ENCODE results near the gene MGAT5.

MGAT5 gene

GRCh38 chr2:134315471-134315870 is 61.6 kb downstream of the MGAT5 start:
- Histone ChIP-seq H3K27ac (ENCODE audit: low read depth, low read length, poor library complexity, severe bottlenecking) (peak overlapping the region; percentile 65), H3K4me1 (ENCODE audit: insufficient read depth, low read length, severe bottlenecking) (peaks cover 44% of the 10 kb centered on the region), H3K9me3 (ENCODE audit: low read length) (no peaks in the 10 kb centered on the region), H3K27me3 (ENCODE audit: insufficient read depth, low read length) (no peaks in the 10 kb centered on the region), H4K20me1 (ENCODE audit: insufficient read depth, low read length) (no peaks in the 10 kb centered on the region), H3K36me3 (ENCODE audit: insufficient read depth, low read length) (peaks cover 48% of the 10 kb centered on the region; the same call in 1 of the 2 replicates), H3K9ac (ENCODE audit: low read length) (no peak overlapping the region), H3K9me2 (ENCODE audit: low read depth, low read length) (no peaks in the 10 kb centered on the region), H3K79me2 (ENCODE audit: insufficient read depth, low read length) (peaks cover 7% of the 10 kb centered on the region), H2AFZ (ENCODE audit: low read length) (no peak overlapping the region), H3F3A (ENCODE audit: insufficient read depth, low read length) (no peaks in the 10 kb centered on the region), H3K4me3 (ENCODE audit: low read depth, low read length, poor library complexity, severe bottlenecking) (no peak overlapping the region), H3K4me2 (ENCODE audit: low read length) (no peak overlapping the region)
- no peak for TF ChIP-seq EZH2 (IDR thresholded peaks at IDR 0.05; ENCODE audit: borderline replicate concordance, low read length)
- TF ChIP-seq, protein P1, sequence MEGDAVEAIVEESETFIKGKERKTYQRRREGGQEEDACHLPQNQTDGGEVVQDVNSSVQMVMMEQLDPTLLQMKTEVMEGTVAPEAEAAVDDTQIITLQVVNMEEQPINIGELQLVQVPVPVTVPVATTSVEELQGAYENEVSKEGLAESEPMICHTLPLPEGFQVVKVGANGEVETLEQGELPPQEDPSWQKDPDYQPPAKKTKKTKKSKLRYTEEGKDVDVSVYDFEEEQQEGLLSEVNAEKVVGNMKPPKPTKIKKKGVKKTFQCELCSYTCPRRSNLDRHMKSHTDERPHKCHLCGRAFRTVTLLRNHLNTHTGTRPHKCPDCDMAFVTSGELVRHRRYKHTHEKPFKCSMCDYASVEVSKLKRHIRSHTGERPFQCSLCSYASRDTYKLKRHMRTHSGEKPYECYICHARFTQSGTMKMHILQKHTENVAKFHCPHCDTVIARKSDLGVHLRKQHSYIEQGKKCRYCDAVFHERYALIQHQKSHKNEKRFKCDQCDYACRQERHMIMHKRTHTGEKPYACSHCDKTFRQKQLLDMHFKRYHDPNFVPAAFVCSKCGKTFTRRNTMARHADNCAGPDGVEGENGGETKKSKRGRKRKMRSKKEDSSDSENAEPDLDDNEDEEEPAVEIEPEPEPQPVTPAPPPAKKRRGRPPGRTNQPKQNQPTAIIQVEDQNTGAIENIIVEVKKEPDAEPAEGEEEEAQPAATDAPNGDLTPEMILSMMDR (IDR thresholded peaks at IDR 0.05; ENCODE audit: low read length), result no peak

- TF ChIP-seq, protein P1 (IDR thresholded peaks at IDR 0.05; ENCODE audit: low read length), result no peak
- TF ChIP-seq EZH2 (IDR thresholded peaks at IDR 0.05; ENCODE audit: borderline replicate concordance, low read length), result no peak
- no peak overlapping the region for H3K4me3 ChIP-seq (ENCODE audit: low read depth, low read length, poor library complexity, severe bottlenecking)
- no peaks in the 10 kb centered on the region for H3K27me3 ChIP-seq (ENCODE audit: insufficient read depth, low read length)
- no peaks in the 10 kb centered on the region for H4K20me1 ChIP-seq (ENCODE audit: insufficient read depth, low read length)
- no peaks in the 10 kb centered on the region for H3K79me2 ChIP-seq (ENCODE audit: insufficient read depth, low read length)
- H3F3A ChIP-seq (ENCODE audit: insufficient read depth, low read length), result no peaks in the 10 kb centered on the region
- peaks cover 90% of the 10 kb centered on the region; the same call in 1 of the 2 replicates for H3K36me3 ChIP-seq (ENCODE audit: insufficient read depth, low read length)
- H3K9ac ChIP-seq (ENCODE audit: low read length), result no peak overlapping the region
- no peaks in the 10 kb centered on the region for H3K9me2 ChIP-seq (ENCODE audit: low read depth, low read length)
- no peak overlapping the region for H2AFZ ChIP-seq (ENCODE audit: low read length)
- H3K4me1 ChIP-seq (ENCODE audit: insufficient read depth, low read length, severe bottlenecking), result peaks cover 1% of the 10 kb centered on the region
- H3K27ac ChIP-seq (ENCODE audit: low read depth, low read length, poor library complexity, severe bottlenecking), result no peak overlapping the region
- H3K4me2 ChIP-seq (ENCODE audit: low read length), result no peak overlapping the region
- no peaks in the 10 kb centered on the region for H3K9me3 ChIP-seq (ENCODE audit: low read length)
Observed at GRCh38 chr2:134319596-134320254, 65.9 kb downstream of the MGAT5 start.

DNA sequence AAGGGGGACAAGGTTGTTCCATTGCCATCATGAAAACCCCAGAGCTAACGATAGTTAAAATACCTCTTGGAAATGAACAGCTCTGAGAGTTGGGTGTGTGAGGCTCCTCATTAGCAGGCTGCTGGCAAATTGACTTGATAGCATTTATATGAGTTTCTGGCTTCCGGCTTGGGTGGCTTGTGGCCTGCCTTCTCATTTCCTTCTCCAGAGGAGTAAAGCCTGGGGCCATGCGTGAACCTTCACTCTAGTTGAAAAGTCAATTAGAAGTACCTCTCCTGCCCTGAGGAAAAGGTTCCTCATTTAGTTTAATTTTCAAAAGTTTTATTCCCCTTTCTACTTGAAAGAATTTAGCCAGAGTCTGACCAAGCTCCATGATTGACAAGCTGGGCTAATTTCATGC is 67.1 kb downstream of the MGAT5 start:
- H3K36me3 ChIP-seq (ENCODE audit: insufficient read depth, low read length), result peaks cover 90% of the 10 kb centered on the region
- H3K9me3 ChIP-seq (ENCODE audit: low read length), result no peaks in the 10 kb centered on the region
- H3F3A ChIP-seq (ENCODE audit: insufficient read depth, low read length), result no peaks in the 10 kb centered on the region
- H3K4me1 ChIP-seq (ENCODE audit: insufficient read depth, low read length, severe bottlenecking), result no peaks in the 10 kb centered on the region
- H3K79me2 ChIP-seq (ENCODE audit: insufficient read depth, low read length), result no peaks in the 10 kb centered on the region
- H3K27me3 ChIP-seq (ENCODE audit: insufficient read depth, low read length), result no peaks in the 10 kb centered on the region
- no peak overlapping the region for H3K9ac ChIP-seq (ENCODE audit: low read length)
- no peak overlapping the region for H2AFZ ChIP-seq (ENCODE audit: low read length)
- TF ChIP-seq, protein P1 (IDR thresholded peaks at IDR 0.05; ENCODE audit: low read length), result no peak
- no peak for TF ChIP-seq EZH2 (IDR thresholded peaks at IDR 0.05; ENCODE audit: borderline replicate concordance, low read length)
- H4K20me1 ChIP-seq (ENCODE audit: insufficient read depth, low read length), result no peaks in the 10 kb centered on the region
- no peak overlapping the region for H3K4me3 ChIP-seq (ENCODE audit: low read depth, low read length, poor library complexity, severe bottlenecking)
- H3K4me2 ChIP-seq (ENCODE audit: low read length), result no peak overlapping the region
- H3K9me2 ChIP-seq (ENCODE audit: low read depth, low read length), result no peaks in the 10 kb centered on the region
- H3K27ac ChIP-seq (ENCODE audit: low read depth, low read length, poor library complexity, severe bottlenecking), result no peak overlapping the region
